B cell (primary cell): Measurements from ENCODE around the gene ADAM23.

Source experiments
- EZH2 ChIP-seq: IDR thresholded peaks from 2 replicates; pipeline ENCODE4 v1.6.1; 2012; ENCODE audit warnings: borderline replicate concordance, low read depth, mild to moderate bottlenecking, moderate library complexity, low read length; ENCODE audit not compliant: insufficient read depth, poor library complexity, severe bottlenecking
- TF ChIP-seq, protein P1 (sequence below): fragments of 200-600 bp; IDR thresholded peaks from one replicate; pipeline ENCODE4 v1.8.0; 2022; ENCODE audit warnings: antibody characterized with exemption, mild to moderate bottlenecking

DNA sequence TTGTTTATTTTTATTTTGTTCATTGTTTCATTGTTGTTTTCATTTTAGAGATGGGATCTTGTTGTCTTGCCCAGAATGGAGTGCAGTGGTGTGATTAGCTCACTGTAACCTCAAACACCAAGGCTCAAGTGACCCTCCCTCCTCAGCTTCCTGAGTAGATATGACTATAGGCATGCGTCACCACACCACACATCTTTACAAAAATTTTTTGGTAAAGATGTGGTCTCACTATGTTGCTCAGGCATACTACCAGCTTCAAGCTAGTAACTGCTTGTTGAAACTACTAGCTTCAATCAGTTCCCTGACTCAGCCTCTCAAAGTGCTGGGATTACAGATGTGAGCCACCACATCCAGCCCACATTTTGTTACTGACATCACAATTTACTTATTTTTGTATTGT is 213.8 kb downstream of the ADAM23 start:
- TF ChIP-seq, protein P1, sequence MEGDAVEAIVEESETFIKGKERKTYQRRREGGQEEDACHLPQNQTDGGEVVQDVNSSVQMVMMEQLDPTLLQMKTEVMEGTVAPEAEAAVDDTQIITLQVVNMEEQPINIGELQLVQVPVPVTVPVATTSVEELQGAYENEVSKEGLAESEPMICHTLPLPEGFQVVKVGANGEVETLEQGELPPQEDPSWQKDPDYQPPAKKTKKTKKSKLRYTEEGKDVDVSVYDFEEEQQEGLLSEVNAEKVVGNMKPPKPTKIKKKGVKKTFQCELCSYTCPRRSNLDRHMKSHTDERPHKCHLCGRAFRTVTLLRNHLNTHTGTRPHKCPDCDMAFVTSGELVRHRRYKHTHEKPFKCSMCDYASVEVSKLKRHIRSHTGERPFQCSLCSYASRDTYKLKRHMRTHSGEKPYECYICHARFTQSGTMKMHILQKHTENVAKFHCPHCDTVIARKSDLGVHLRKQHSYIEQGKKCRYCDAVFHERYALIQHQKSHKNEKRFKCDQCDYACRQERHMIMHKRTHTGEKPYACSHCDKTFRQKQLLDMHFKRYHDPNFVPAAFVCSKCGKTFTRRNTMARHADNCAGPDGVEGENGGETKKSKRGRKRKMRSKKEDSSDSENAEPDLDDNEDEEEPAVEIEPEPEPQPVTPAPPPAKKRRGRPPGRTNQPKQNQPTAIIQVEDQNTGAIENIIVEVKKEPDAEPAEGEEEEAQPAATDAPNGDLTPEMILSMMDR: no peak
- no peak for TF ChIP-seq EZH2
